GM21825 (cell line): ENCODE measurements around the gene PRDM2.

ENCODE experiments used
- ATAC-seq: cut with Tn5 transposase; IDR thresholded peaks from one replicate; pipeline ENCODE4 v1.9.1; 2021; ENCODE audit warnings: mild to moderate bottlenecking, moderate library complexity; ENCODE audit not compliant: unreplicated experiment

Gene PRDM2

GRCh38 chr1:13809461-13810159 lies 109.6 kb downstream of the PRDM2 start:
- ATAC-seq, result no peak

GRCh38 chr1:13812456-13813397 lies 112.7 kb downstream of the PRDM2 start:
- ATAC-seq, result no peak

GRCh38 chr1:13813398-13814012 lies 113.5 kb downstream of the PRDM2 start:
- ATAC-seq, result no peak

- no peak for ATAC-seq
These were observed 114.1 kb downstream of the PRDM2 start for GRCh38 chr1:13814131-13814530.

- no peak for ATAC-seq
These were observed 116.2 kb downstream of the PRDM2 start for GRCh38 chr1:13816016-13816760.

- no peak for ATAC-seq
These were observed 117.9 kb downstream of the PRDM2 start for GRCh38 chr1:13817906-13818305.

GRCh38 chr1:13818926-13819325 lies 118.9 kb downstream of the PRDM2 start:
- no peak for ATAC-seq

GRCh38 chr1:13819642-13820041 lies 119.7 kb downstream of the PRDM2 start:
- ATAC-seq, result no peak

GRCh38 chr1:13820055-13820454 lies 120.1 kb downstream of the PRDM2 start:
- no peak for ATAC-seq

- no peak for ATAC-seq
These were observed 120.5 kb downstream of the PRDM2 start for GRCh38 chr1:13820456-13820855.

GRCh38 chr1:13823126-13823880 lies 123.3 kb downstream of the PRDM2 start:
- ATAC-seq, result no peak

- no peak for ATAC-seq
These were observed 123.9 kb downstream of the PRDM2 start for GRCh38 chr1:13823936-13824335.

GRCh38 chr1:13824626-13825025 lies 124.6 kb downstream of the PRDM2 start:
- no peak for ATAC-seq

GRCh38 chr1:13825033-13825432 lies 125.0 kb downstream of the PRDM2 start:
- no peak for ATAC-seq

- ATAC-seq, result no peak
These were observed 126.0 kb downstream of the PRDM2 start for GRCh38 chr1:13826009-13826408.

- ATAC-seq, result no peak
These were observed 126.6 kb downstream of the PRDM2 start for GRCh38 chr1:13826591-13826990.

GRCh38 chr1:13828454-13829151 lies 128.6 kb downstream of the PRDM2 start:
- no peak for ATAC-seq

GRCh38 chr1:13829152-13829769 lies 129.3 kb downstream of the PRDM2 start:
- ATAC-seq, result no peak

- ATAC-seq, result no peak
These were observed 130.2 kb downstream of the PRDM2 start for GRCh38 chr1:13830170-13830569.
